PC-3 (cell line): ENCODE measurements around the gene ITGA3. TPM values are rescaled to one million over a fixed set of nuclear protein-coding genes. Genes with fewer than 3 reads are reported as not detected.
A peak's percentile ranks its signal among the peaks of the same experiment; 100 is the strongest.

ENCODE experiments used
- ATAC-seq: fragments of 200-7000 bp; cut with Tn5 transposase; 2 replicates; pipeline ENCODE4 v1.9.1; 2020; ENCODE audit warnings: mild to moderate bottlenecking, moderate library complexity
- BruUV-seq: library from RNA; stranded (reverse); fragments of 400-500 nt; replicated peaks from 2 replicates; lab custom pipeline; 2021; lab: Mats Ljungman, UMichigan
- CTCF ChIA-PET: fragments of 300-600 bp; sonication (Branson Sonifier 250); formaldehyde crosslinking; loops from one replicate; lab custom pipeline; 2022; ENCODE audit warnings: antibody characterized with exemption; lab: Charles Lee
- POLR2A ChIA-PET: fragments of 300-600 bp; sonication (Branson Sonifier 250); formaldehyde crosslinking; loops from one replicate; lab custom pipeline; 2022; ENCODE audit warnings: antibody characterized with exemption; ENCODE audit not compliant: unreplicated experiment; lab: Charles Lee
- DNase-seq: peaks from one replicate; pipeline ENCODE4 v3.0.0-alpha.2; 2015
- H2AFZ ChIP-seq: fragments of 300-600 bp; sonication (generic); 2 replicates; pipeline ENCODE4 v1.6.0; 2016; ENCODE audit warnings: antibody characterized with exemption, low read length
- H3F3A ChIP-seq: fragments of 300-600 bp; sonication (generic); one replicate; pipeline ENCODE4 v1.6.0; 2017; ENCODE audit warnings: antibody characterized with exemption, low read length, control low read depth, mild to moderate bottlenecking; ENCODE audit not compliant: unreplicated experiment
- H3K27ac ChIP-seq: fragments of 300-600 bp; sonication (generic); 2 replicates; pipeline ENCODE4 v1.5.1; 2016; ENCODE audit warnings: mild to moderate bottlenecking, low read length
- H3K27me3 ChIP-seq: fragments of 300-600 bp; sonication (generic); 2 replicates; pipeline ENCODE4 v1.6.1; 2016; ENCODE audit warnings: low read length, mixed read lengths
- H3K36me3 ChIP-seq: fragments of 300-600 bp; sonication (generic); 2 replicates; pipeline ENCODE4 v1.6.1; 2016; ENCODE audit warnings: low read depth, mixed run types, low read length, mixed read lengths
- H3K4me1 ChIP-seq: fragments of 300-600 bp; sonication (generic); 2 replicates; pipeline ENCODE4 v1.5.1; 2016; ENCODE audit warnings: low read length; ENCODE audit not compliant: insufficient read depth
- H3K4me2 ChIP-seq: fragments of 300-600 bp; sonication (generic); 2 replicates; pipeline ENCODE4 v1.6.0; 2016; ENCODE audit warnings: low read length
- H3K4me3 ChIP-seq: fragments of 300-600 bp; sonication (generic); 2 replicates; pipeline ENCODE4 v1.5.1; 2016; ENCODE audit warnings: mild to moderate bottlenecking, low read length, mixed read lengths
- H3K79me2 ChIP-seq: fragments of 300-600 bp; sonication (generic); 2 replicates; pipeline ENCODE4 v1.6.1; 2017; ENCODE audit warnings: low read length, mixed read lengths
- H3K9ac ChIP-seq: fragments of 300-600 bp; sonication (generic); 2 replicates; pipeline ENCODE4 v1.6.0; 2016; ENCODE audit warnings: mild to moderate bottlenecking, low read length
- H3K9me2 ChIP-seq: fragments of 300-600 bp; sonication (generic); replicated peaks from 2 replicates; pipeline ENCODE4 v1.6.1; 2016; ENCODE audit warnings: mixed run types, low read length, mixed read lengths
- H3K9me3 ChIP-seq: fragments of 300-600 bp; sonication (generic); 2 replicates; pipeline ENCODE4 v1.6.1; 2016; ENCODE audit warnings: low read length, mixed read lengths
- H4K20me1 ChIP-seq: fragments of 300-600 bp; sonication (generic); 2 replicates; pipeline ENCODE4 v1.6.1; 2016; ENCODE audit warnings: low read length, mixed read lengths
- EZH2 ChIP-seq: fragments of 300-600 bp; sonication (generic); IDR thresholded peaks from one replicate; pipeline ENCODE4 v1.6.1; 2017; ENCODE audit warnings: antibody characterized with exemption, mild to moderate bottlenecking, low read length; ENCODE audit not compliant: unreplicated experiment
- EZH2phosphoT487 ChIP-seq: fragments of 300-600 bp; sonication (generic); IDR thresholded peaks from 2 replicates; pipeline ENCODE4 v1.6.1; 2018; ENCODE audit warnings: mild to moderate bottlenecking, antibody characterized with exemption, low read length, borderline replicate concordance
- intact Hi-C: fragments of 100-400 bp; cut with micrococcal nuclease; formaldehyde crosslinking; loops from 2 replicates; pipeline ENCODE4 v1.9.0; 2023
- total RNA-seq: library from RNA; depleted of rRNA; stranded (reverse); fragments of >200 nt; gene quantifications from 2 replicates; pipeline ENCODE4 v1.2.3, GENCODE V29; 2014
- TF ChIP-seq, protein P1 (sequence below): fragments of 300-600 bp; sonication (generic); conservative IDR thresholded peaks from 2 replicates; pipeline ENCODE4 v1.5.1; 2017; ENCODE audit warnings: antibody characterized with exemption, low read depth, mild to moderate bottlenecking, low read length

Gene ITGA3
- total RNA-seq, 1 experiment from 2014 or later = 598 TPM

DNA sequence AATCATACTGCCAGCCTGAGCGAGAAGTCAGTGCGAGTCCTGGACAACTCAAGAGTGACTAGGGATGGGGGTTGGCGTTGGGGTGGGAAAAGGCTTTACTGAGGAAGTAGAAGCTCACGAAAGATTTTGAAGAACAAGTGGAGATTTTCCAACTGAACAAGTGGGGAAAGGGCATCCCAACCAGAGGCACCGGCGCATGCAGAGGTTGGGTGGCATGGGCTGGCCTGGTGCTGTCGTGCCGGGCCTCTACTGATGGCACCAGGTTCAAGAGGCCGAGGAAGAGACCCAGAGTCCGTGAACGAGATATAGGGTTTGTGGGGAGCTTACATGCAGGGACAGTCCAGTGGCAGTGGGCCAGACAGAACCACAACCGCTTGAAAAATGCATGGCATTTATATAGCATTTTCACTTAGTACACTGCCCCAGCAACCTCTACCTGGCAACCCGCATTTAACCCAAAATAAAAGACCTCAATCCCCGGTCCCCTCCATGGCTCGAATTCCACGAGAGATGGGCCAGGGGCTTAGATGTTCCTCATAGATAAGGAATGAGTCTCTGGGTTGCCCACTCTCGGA lies 7.7 kb upstream of the ITGA3 start:
- POLR2A ChIA-PET = interaction anchor here (1.0 kb wide), 1 partner anchor 21 kb away, joined by 3 read pairs; no protein-coding TSS in a partner anchor
- ATAC-seq = no peak
- Histone ChIP-seq H3K27ac (peak overlapping the region; percentile 89), H4K20me1 (no peaks in the 10 kb centered on the region), H2AFZ (no peak overlapping the region), H3K9me2 (no peaks in the 10 kb centered on the region), H3K27me3 (no peaks in the 10 kb centered on the region), H3K36me3 (no peaks in the 10 kb centered on the region), H3K9ac (peak overlapping the region; percentile 64; the same call in 1 of the 2 replicates), H3K9me3 (no peaks in the 10 kb centered on the region), H3K4me3 (no peak overlapping the region), H3F3A (peaks cover 21% of the 10 kb centered on the region), H3K79me2 (peaks cover 7% of the 10 kb centered on the region; the same call in 1 of the 2 replicates), H3K4me2 (peak overlapping the region; percentile 65), H3K4me1 (peaks cover 90% of the 10 kb centered on the region)
- CTCF ChIA-PET = no interaction called here
- DNase-seq = peak; percentile 40
- no TSS peak for BruUV-seq
- intact Hi-C loops = no loop called here
- TF ChIP-seq EZH2phosphoT487 = no peak
- TF ChIP-seq, protein P1, sequence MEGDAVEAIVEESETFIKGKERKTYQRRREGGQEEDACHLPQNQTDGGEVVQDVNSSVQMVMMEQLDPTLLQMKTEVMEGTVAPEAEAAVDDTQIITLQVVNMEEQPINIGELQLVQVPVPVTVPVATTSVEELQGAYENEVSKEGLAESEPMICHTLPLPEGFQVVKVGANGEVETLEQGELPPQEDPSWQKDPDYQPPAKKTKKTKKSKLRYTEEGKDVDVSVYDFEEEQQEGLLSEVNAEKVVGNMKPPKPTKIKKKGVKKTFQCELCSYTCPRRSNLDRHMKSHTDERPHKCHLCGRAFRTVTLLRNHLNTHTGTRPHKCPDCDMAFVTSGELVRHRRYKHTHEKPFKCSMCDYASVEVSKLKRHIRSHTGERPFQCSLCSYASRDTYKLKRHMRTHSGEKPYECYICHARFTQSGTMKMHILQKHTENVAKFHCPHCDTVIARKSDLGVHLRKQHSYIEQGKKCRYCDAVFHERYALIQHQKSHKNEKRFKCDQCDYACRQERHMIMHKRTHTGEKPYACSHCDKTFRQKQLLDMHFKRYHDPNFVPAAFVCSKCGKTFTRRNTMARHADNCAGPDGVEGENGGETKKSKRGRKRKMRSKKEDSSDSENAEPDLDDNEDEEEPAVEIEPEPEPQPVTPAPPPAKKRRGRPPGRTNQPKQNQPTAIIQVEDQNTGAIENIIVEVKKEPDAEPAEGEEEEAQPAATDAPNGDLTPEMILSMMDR = no peak
- no peak for TF ChIP-seq EZH2

DNA sequence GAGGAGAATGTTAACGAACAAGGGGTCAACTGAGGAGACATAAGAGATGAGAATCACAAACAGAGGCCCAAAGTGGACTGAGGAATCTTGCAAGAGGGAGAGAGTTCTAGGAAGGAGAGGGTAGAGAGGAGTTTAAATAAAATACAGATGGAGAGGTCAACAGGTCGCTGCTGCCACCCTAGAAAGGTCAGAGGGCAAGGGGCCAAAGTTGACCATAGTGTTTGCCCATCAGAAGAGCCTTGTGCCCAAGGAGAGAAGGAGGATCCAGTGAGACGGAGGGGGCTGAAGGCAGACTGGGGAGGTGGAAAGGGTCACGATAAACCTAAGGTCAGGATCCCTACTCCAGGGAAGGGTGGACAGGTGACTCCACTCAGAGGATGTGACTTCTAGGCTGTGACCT lies 6.9 kb upstream of the ITGA3 start:
- CTCF ChIA-PET = no interaction called here
- no peak overlapping the region for H3K4me3 ChIP-seq
- no peaks in the 10 kb centered on the region for H4K20me1 ChIP-seq
- H3K36me3 ChIP-seq = no peaks in the 10 kb centered on the region
- H3K79me2 ChIP-seq = peaks cover 14% of the 10 kb centered on the region
- peaks cover 21% of the 10 kb centered on the region for H3F3A ChIP-seq
- no peaks in the 10 kb centered on the region for H3K9me3 ChIP-seq
- H3K4me2 ChIP-seq = no peak overlapping the region
- no peaks in the 10 kb centered on the region for H3K27me3 ChIP-seq
- POLR2A ChIA-PET = no interaction called here
- BruUV-seq = no TSS peak
- intact Hi-C loops = no loop called here
- H3K4me1 ChIP-seq = peaks cover 90% of the 10 kb centered on the region
- TF ChIP-seq, protein P1 = no peak
- no peak for TF ChIP-seq EZH2
- no peak for TF ChIP-seq EZH2phosphoT487
- no peak for DNase-seq
- H3K27ac ChIP-seq = no peak overlapping the region
- H3K9ac ChIP-seq = no peak overlapping the region
- no peak overlapping the region for H2AFZ ChIP-seq
- no peak for ATAC-seq
- no peaks in the 10 kb centered on the region for H3K9me2 ChIP-seq

DNA sequence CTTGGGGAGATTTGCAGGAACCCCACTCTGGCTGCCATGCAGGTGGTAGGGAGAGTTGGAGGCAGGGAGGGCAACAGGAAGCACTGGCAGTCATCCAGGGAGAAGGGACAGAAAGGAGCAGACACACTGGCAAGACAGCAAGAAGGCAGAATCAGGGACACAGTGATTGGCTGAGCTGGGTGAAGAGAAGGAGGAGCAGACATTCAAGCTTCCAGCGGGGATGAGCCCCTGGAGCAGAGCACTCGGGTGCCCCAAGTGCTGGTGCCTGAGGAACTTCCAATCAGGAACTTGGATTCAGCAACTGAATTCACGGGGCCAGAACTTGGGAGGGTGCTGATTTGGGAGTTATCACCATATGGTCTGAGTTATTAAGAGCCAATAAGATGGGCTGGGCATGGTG lies 6.3 kb upstream of the ITGA3 start:
- CTCF ChIA-PET = interaction anchor here (1.2 kb wide), 1 partner anchor 13 kb away, joined by 4 read pairs; no protein-coding TSS in a partner anchor
- no peak overlapping the region for H3K9ac ChIP-seq
- H3K4me3 ChIP-seq = no peak overlapping the region
- H3F3A ChIP-seq = peaks cover 21% of the 10 kb centered on the region
- H3K79me2 ChIP-seq = peaks cover 21% of the 10 kb centered on the region
- peak overlapping the region; percentile 96 for H3K27ac ChIP-seq
- DNase-seq = no peak
- H4K20me1 ChIP-seq = no peaks in the 10 kb centered on the region
- no peaks in the 10 kb centered on the region for H3K9me2 ChIP-seq
- no peaks in the 10 kb centered on the region for H3K36me3 ChIP-seq
- peaks cover 91% of the 10 kb centered on the region for H3K4me1 ChIP-seq
- POLR2A ChIA-PET = no interaction called here
- no peak for ATAC-seq
- no TSS peak for BruUV-seq
- H3K4me2 ChIP-seq = no peak overlapping the region
- TF ChIP-seq EZH2 (no peak), EZH2phosphoT487 (no peak)
- TF ChIP-seq, protein P1 = no peak
- intact Hi-C loops = no loop called here
- no peaks in the 10 kb centered on the region for H3K9me3 ChIP-seq
- H3K27me3 ChIP-seq = no peaks in the 10 kb centered on the region
- H2AFZ ChIP-seq = no peak overlapping the region
